NCI-H748 treated with DMSO at 0.1 percent for 48 hours (cell line): Measurements from ENCODE around the gene KRT82.
A peak's percentile ranks its signal among the peaks of the same experiment; 100 is the strongest.

Experiments
- DNase-seq: peaks from one replicate; lab custom pipeline; 2025; lab: John Stamatoyannopoulos, UW

KRT82 gene

DNA sequence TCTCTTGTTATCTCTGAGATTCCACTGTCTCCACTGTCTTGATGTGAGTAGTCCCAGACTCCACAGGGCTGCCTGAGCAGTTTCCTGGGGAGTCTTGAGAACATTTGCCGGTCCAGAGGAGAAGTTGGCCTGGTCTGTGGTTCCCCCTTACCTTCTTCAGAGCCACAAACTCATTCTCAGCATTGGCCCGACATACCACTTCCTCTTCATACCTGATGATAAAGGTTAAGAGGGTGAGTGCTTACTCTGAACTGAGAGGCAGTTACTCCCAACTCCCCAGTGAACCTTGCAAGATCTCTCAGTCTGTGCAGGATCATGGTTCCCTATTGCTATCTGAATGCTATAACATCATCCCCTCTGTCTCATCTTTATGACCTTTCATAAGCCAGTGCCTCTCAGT is 23.3 kb downstream of the KRT82 start:
- DNase-seq = no peak

DNA sequence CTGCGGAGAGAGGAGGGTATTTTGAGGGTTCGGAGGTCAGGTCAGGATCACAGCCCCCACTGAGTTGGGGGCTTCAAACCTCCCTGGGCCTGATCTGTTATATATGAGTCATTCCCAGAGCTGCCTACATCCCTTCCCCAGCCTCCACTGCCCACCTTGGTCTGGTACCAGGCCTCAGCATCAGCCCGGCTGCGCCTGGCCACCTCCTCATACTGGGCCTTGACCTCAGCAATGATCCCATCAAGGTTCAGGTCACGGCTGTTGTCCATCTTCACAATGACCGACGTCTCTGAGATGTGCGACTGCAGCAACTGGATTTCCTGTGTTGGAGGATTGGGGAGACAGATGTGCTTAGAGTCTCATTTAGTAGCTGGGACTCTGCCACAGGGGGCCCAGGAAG is 24.9 kb downstream of the KRT82 start:
- DNase-seq = no peak

GRCh38 chr12:52380271-52380694 is 25.9 kb downstream of the KRT82 start:
- no peak for DNase-seq

- no peak for DNase-seq
Measured at GRCh38 chr12:52379536-52379935, 26.6 kb downstream of the KRT82 start.

DNA sequence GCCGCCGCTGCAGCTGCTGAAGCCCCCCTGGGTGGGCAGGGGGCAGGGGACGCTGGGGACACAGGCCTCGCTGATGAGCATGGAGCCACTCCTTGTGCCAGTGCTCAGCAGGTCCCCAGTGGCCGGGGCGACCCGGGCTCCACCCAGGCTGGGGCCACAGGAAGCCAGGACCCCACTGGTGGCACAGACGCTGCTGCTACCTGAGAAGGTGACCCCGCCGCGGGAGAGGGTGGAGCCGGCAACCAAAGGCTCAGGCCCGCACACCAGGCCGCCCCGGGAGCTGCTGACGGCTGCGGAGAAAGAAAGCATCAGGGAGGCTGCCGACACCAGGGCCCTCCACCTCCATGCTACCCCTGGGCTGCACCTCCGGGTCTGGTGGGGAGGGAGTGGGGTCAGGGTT is 28.0 kb downstream of the KRT82 start:
- no peak for DNase-seq

GRCh38 chr12:52377266-52377665 is 28.9 kb downstream of the KRT82 start:
- no peak for DNase-seq

DNA sequence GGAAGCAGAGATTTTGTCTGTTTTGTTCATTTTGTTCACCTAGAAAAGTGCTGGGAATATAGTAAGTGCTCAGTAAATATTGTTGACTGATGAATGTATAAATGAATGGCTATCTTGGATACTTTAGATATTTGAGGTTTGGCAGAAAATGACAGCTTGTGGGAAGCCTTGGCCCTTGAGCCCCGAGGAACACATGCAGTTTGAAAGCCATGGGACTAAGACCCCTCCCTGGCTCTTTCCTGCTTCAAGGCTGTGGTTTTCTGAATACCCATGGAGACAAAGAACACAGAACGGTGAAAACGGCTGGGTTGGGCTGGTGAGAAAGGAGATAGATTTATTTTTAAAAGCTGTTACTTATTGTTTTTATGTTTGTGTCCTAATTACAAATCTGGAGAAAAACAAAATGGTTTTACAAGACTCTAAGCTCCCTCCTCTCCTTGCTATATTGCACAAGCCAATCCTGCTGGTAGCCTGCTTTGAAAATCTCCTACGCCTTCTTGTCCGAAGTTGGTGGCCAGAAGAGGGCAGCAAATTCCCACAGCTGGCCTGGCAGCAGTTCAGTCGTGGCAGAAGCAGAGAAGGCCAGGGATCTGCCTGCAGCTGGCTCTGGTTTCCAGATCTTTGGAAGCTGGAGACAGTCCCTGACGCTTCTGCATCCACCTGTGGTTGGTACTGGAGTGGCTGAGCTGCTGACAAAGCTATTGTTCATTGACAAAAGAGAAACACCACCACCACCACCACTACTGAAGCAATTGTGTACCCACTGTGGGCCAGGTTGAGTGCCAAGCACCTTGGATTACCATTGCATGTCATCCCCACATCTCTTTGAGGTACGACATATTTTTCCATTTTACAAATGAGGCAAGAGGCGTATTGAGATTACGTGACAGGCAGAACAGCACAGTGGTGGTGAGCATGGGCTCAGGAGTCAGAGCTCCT is 33.6 kb downstream of the KRT82 start:
- peak; percentile 44 for DNase-seq

- no peak for DNase-seq
Measured at GRCh38 chr12:52371716-52372115, 34.4 kb downstream of the KRT82 start.

DNA sequence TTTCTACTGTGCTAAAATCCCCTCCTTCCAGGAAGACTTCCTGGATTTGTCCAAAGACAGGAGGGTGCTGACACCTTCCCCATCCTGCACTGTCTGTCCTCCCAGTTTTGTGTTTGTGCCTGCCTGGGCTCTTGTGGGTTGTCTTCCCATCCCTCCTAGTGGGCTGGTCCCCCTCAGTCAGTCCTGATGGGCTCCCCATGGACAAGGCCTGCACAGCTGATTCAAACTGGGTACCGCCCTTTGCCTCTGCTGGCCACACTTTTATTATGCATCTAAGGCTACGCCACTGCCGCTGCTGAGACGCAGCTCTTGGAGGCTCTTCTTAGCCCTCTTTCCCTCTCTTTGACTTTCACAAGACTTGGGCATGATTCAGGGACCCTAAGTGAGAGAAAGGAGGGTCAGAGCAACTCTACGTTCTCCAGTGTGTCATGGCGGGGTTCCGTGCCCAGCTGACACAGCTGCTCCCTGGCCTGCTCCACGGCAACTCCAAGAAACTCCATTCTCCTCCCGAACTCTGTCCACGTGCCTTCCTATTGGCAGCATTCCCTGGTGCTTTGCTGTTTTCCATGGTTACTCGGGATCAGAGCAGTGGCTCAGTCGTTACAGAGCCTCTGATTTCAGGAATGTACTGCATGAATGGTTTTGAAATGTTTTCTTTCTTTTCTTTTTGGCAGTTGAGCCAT is 35.1 kb downstream of the KRT82 start:
- DNase-seq = no peak

DNA sequence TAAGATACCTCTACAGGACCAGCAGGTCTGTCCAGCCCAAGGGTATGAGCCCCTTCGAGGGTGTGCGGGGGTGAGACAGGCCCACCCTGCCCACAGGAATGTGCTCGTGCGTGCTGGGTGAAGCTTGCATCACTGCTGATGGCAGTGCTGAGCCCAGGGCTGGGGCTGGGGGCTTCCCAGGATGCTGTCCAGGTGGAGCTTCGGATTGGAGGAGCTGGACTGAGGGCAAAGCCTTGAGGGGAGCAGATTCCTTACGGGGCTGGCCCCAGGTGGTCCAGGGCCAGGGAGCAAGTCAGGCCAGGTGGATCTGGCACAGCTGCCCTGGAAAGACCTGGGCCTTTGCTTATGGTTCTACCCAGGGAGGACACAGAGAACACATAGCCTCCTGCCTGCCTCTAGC is 36.3 kb downstream of the KRT82 start:
- DNase-seq = no peak

- DNase-seq = no peak
Measured at GRCh38 chr12:52369211-52369610, 36.9 kb downstream of the KRT82 start.

DNA sequence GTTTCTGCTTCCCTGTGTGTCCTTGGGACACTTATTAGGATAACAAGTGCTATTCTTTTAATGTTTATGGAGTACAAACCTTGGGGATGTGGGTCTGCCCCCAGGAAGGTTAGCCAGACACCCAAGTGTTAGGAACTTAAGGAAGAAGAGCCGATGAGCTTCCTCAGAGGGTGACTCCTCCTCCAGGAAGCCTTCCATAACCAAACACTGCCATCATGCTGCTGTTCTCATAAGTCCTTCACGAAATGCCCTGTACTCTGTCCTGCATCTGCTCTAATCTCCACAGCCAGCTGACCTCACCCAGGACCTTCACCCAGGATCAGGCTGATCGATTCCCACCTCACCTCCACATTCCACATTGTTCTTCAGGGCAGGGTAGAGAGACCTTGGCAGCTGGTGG is 37.6 kb downstream of the KRT82 start:
- DNase-seq = no peak

GRCh38 chr12:52367876-52368275 is 38.3 kb downstream of the KRT82 start:
- no peak for DNase-seq

DNA sequence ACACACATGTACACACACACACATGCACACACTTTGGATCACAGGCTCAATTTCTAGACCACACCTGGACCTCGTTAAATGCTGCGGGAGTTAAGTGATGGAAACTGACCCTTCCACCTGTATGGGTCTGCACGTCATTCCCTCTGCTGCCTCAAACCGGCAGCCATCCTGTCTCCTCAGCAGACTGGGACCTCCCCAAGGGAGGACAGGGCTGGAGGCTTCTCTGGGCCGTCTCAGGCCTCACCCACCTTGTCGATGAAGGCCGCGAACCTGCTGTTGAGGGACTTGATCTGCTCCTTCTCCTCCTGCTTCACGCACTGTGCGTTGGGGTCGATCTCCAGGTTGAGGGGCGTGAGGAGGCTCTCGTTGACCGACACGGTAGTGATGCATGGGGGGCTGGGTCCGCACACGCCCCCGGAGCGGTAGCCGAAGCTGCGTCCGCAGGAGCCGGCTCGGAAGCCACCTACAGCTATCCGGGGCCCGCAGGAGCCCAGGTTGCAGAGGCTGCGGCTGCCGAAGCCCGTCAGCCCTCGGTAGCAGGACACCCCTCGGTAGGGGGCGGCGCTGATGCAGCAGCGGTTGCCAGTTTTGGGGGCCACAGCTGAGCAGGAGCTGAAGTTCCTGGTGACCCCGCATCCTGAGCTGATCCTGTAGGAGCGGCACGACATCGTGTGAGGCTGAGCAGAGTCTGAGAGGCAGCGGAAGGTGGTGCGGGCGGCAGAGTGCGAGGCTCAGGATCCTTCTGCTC is 39.2 kb downstream of the KRT82 start, which contains the start of gene KRT85:
KRT85 (minus strand) TSS at position 744 of the 748 bp plus-strand sequence; CDS start at position 668, 76 bp downstream.
- no peak for DNase-seq

GRCh38 chr12:52364901-52365489 is 41.1 kb downstream of the KRT82 start:
- no peak for DNase-seq

DNA sequence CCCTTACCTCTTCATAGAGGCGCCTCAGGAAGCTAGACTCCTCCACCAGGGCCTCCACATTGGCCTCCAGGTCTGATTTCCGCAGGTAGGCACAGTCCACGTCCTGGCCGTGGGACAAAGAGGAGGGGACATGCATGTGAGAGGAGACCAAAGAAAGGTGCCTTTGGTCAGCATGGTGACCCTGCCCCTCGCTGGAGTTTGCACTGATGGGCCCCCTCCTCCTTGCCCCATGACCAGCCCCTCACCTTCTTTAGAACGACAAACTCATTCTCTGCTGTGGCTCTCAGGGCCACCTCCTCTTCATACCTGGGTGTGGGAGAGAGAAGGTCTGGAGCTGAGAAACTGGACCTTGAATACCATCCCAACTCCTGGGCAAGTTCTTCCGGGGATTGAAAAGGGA is 42.1 kb downstream of the KRT82 start:
- DNase-seq = no peak

DNA sequence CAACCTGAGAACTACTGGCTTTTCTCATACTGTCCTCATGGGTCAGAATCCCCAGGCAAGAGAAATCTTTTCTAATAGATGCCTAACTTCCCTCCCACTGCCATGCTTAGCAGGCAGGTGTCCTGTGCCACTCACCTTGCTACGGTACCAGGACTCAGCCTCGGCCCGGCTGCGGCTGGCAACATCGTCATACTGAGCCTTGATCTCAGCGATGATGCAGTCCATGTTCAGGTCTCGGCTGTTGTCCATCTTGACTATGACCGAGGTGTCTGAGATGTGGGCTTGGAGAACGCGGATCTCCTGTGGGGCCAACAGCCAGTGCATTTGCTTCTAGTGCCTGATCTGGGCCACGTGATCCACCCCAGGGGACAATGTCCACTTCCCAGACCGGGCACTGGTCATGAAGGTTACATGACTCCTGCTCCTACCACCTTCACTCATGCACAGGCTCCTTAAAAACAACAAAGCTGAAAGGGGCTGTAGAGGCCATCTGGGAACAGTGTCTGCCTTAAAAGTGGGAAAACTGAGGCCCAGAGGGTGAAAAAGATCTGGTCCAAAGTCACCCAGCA is 42.9 kb downstream of the KRT82 start:
- DNase-seq = no peak

- no peak for DNase-seq
Measured at GRCh38 chr12:52362118-52362726, 43.9 kb downstream of the KRT82 start.

DNA sequence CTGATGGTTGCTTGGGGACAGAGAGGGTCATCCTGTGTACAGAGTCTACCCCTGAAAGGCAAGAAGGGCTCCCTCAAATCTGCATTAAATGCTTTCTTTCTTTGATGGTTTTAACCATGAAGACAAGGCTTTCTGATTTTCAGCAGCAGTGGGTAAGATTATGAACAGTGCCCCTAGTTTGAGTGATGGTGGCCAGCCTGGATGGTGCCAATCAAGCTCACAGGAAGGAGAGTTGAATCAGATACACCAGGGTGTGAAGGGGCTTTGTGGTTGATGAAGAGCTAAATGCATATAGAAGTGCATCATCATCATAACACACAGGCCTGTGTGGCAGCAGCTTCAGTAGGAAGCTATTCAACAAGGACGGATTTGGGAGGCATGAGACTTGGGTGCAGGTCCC is 44.6 kb downstream of the KRT82 start:
- DNase-seq = no peak

DNA sequence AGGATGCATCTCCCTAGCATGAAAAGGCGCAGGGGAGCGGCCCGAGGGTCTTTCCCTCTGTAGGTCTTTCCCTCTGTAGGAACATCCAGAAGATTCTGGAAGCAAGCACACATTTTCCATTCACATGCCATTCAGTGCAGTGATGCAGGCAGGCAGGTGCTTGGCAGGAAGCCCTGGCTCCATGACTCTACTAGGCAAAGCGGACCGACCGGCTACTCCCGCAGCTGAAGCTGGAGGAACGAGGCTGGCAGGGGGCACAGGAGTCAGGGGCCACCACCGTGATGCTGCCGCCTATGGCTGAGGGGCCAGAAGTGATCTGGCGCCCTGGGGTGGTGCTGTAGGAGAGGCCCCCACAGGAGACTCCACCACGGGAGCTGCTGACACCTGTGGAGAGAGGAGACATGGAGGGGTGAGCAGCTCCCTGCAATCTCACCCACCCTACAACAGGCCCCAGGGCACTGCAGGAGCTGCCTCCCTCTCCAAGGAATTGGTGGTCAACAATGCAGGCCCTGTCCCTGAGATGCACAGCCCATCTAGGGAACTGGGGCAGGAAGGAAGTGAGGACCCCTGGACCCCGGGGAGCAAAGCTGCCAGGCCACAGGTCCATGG is 45.4 kb downstream of the KRT82 start:
- DNase-seq = no peak

DNA sequence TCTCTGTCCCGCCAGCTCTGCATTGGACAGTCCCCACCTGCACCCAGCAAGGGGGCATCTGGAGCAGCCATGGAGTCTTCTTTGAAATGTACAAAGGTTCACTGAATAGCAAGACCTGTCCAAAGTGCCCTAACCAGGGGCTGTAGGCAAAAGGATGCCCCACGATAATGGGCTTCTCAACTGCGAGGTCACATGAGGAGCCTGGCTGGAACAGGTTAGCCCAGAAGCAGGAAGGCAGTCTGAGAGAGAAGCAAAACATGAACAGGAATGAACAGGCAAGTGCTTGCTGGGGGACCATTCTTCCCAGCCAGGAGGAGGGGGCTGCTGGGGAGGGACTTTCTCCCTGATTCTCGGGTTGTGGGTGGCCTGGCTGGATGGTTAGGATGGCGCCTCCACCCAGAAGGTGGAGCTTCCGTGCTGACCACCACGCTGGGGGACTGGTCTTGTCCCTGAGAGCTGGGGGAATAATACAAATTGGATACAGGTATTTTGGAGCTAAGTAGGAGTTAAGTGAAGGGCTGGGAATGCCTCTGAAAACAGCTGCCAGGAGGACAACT is 46.0 kb downstream of the KRT82 start:
- no peak for DNase-seq
